Superior temporal gyrus (tissue), 1 donor: ENCODE data around the gene ALDH6A1.

Experiments
- DNase-seq: peaks from one replicate; pipeline ENCODE4 v3.0.0-alpha.2; 2016; ENCODE audit errors: extremely low spot score

The ALDH6A1 gene

GRCh38 chr14:74049876-74050495 is 34.3 kb downstream of the ALDH6A1 start:
- peak; percentile 37 for DNase-seq

- DNase-seq, result no peak
Observed at GRCh38 chr14:74048281-74048680, 36.0 kb downstream of the ALDH6A1 start.

GRCh38 chr14:74045522-74045921 is 38.7 kb downstream of the ALDH6A1 start:
- DNase-seq, result no peak

GRCh38 chr14:74042296-74042695 is 42.0 kb downstream of the ALDH6A1 start:
- DNase-seq, result no peak

GRCh38 chr14:74038020-74038859 is 46.0 kb downstream of the ALDH6A1 start:
- DNase-seq, result peak; percentile 86

- no peak for DNase-seq
Observed at GRCh38 chr14:74035556-74035955, 48.7 kb downstream of the ALDH6A1 start.

- DNase-seq, result no peak
Observed at GRCh38 chr14:74034572-74034971, 49.7 kb downstream of the ALDH6A1 start.

DNA sequence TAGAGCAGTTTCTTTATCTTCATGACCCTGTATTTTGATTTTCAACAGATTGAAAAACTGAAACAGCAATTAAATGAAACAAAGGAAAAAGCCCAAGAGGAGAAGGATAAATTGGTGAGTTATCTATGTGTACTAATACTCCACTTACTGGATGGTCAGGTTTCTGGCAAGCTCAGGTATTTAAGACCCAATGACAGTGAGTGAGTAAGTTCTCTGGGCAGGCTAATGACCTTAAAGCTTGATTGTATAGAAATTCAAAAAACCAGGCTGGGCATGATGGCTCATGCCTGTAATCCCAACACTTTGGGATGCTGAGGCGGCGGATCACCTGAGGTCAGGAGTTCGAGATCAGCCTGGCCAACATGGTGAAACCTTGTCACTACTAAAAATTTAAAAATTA is 55.1 kb downstream of the ALDH6A1 start:
- DNase-seq, result no peak

DNA sequence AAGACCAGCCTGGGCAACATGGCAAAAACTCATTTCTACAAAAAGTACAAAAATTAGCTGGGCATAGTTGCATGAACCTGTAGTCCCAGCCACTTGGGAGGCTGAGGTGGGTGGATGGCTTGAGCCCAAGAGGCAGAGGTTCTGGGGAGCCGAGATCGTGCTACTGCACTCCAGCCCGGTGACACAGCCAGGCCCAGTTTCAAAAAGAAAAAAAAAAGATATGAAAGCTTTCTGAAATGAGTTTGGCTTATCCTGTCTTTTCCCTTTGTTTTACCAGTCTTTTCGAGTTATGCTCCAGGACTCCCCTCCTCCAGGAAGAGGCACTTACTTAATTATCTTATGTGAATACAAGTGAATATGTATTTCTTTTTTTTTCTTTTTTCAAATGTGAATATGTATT is 61.9 kb downstream of the ALDH6A1 start:
- DNase-seq, result no peak

GRCh38 chr14:74019408-74020137 is 64.7 kb downstream of the ALDH6A1 start:
- no peak for DNase-seq

DNA sequence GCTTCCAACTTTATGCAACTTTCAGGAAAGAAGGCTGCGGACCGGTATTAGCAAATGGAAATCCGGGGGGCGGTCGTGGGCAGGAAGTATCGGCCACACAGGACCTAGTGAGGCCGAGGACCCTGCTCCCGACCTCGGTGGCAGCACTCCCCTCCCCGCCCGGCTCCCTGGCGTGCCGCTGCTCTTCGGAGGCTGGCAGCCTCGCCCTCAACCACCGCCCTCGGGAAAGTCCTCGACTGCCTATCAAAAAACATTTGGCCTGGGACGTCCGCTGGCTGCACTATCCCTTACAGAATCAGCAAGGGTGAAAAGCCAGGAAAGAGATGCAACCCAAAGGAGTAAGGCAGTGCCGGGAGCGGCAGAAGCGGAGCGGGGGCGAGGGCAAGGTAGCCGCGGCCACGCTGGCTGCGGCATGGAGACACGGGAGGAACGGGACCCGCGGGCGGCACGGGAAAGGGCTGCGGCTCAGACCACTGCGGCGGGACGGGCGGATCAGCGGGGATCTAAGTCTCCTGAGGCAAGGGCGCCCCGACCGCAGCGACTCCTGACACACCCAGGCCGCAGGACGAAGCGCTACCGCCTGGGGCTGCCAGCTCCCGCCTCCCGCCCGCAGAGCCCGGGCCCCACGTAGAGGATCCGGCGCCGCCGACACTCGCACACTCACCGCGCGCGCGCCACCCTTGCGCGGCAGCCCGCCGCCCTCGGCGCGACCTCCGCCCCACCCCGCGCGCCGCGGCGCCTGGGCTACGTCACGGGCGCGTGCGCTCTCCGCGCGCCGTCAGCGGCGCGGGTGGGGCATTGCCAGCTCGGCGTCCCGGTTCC is 65.5 kb downstream of the ALDH6A1 start, which contains the start of the genes BBOF1 and ENTPD5:
BBOF1 (plus strand) TSS at position 764 of the 822 bp plus-strand sequence. CDS start 130 bp downstream, outside the sequence.
ENTPD5 (minus strand) TSS at position 703 of the 822 bp plus-strand sequence. CDS start 31,186 bp downstream, outside the sequence.
- DNase-seq, result peak; percentile 88

DNA sequence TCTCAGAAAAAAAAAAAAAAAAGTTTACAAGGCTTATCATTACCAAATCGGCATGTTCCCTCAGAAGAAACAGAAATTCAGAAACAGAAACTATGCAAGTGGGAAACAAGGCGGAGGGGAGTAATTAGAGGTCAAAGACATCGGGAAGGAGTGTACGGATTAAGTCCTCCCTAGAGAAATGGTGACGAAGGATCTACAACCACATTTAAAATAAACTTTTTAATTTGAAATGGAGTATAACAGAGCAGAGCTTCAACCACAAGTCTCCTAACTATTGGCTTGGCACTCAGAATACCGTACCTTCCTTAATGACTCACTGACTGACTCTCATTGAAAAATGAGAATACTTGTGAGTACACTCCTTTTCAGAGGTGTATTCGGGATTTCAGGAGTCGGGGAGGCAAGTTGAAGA is 66.1 kb downstream of the ALDH6A1 start:
- peak; percentile 38 for DNase-seq

- no peak for DNase-seq
Observed at GRCh38 chr14:74015963-74016362, 68.3 kb downstream of the ALDH6A1 start.

DNA sequence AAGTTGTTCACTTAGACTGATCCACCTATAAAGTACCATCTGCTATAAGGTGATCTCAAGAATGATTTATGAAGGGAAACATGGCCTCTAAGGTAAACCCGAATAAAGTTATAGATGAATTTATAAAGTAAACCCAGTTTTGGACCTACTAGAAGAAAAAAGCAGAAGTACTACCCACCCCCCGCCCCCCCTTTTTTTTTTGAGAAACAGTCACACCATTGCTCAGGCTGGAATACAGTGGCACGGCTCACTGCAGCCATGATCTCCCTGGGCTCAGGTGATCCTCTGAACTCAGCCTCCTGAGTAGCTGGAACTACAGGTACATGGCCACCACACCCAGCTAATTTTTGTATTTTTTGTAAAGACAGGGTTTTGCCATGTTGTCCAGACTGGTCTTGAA is 69.1 kb downstream of the ALDH6A1 start:
- DNase-seq, result no peak

- DNase-seq, result no peak
Observed at GRCh38 chr14:74014299-74014698, 70.0 kb downstream of the ALDH6A1 start.

DNA sequence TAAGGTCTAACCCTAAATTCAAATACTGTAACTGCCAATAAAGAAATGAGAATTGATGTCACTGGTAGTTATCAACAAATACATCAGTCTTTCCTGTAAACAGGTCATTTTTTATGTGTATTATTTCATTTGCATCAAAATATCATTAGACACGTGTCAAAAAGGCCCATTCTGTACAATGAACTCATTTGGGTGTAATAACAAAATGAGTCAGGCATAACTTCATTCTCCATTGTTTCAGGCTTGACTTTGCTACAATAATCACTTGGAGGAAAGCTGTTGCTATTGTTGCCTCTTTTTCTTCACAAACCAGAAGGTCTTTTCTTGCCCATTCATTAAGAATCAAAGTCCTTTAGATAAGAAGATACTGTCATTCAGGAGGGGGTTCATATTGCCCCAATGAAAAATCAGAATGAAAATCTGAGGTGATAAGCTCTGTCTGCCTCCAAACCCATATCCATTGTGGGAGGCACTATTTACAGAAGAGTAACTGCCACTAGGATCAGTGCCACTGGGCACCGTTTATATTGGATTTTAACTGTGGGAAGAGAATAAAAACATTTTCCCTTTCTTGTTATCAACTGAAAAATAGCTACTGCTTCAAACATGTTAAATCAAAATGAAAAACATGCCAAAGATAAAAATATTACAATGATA is 75.3 kb downstream of the ALDH6A1 start:
- DNase-seq, result no peak
